Ascending aorta (tissue), 1 donor: Measurements from ENCODE around the gene GPER1. TPM values are rescaled to one million over a fixed set of nuclear protein-coding genes. Genes with fewer than 3 reads are reported as not detected.

ENCODE experiments used
- total RNA-seq: library from RNA; depleted of rRNA; stranded (reverse); fragments of >200 nt; gene quantifications from one replicate; pipeline ENCODE4 v1.1.0, GENCODE V29; 2016

Gene GPER1
- total RNA-seq, 1 donor from 2014 or later: 11.3 TPM

Other genes with a start within 250 kb of the GPER1 start
- gene GET4, start 211.6 kb upstream of the GPER1 start, total RNA-seq: 4.2 TPM
- 44.5 TPM for gene ADAP1, start 133.4 kb upstream of the GPER1 start, total RNA-seq
- 2.1 TPM for gene COX19, start 112.6 kb upstream of the GPER1 start, total RNA-seq
- not detected for gene CYP2W1, start 104.9 kb upstream of the GPER1 start, total RNA-seq
- 224 TPM for gene GPR146, start 43.6 kb upstream of the GPER1 start, total RNA-seq
- gene ZFAND2A, start 72.1 kb downstream of the GPER1 start, total RNA-seq: 5.6 TPM
- gene UNCX, start 144.8 kb downstream of the GPER1 start, total RNA-seq: not detected